ENCODE data around the gene CADM2. TPM values are rescaled to one million over a fixed set of nuclear protein-coding genes. Genes with fewer than 3 reads are reported as not detected.

Gene CADM2
- total and polyA plus RNA-seq, 2 experiments from 2014 or later, result 0.09 TPM; not detected in 1

DNA sequence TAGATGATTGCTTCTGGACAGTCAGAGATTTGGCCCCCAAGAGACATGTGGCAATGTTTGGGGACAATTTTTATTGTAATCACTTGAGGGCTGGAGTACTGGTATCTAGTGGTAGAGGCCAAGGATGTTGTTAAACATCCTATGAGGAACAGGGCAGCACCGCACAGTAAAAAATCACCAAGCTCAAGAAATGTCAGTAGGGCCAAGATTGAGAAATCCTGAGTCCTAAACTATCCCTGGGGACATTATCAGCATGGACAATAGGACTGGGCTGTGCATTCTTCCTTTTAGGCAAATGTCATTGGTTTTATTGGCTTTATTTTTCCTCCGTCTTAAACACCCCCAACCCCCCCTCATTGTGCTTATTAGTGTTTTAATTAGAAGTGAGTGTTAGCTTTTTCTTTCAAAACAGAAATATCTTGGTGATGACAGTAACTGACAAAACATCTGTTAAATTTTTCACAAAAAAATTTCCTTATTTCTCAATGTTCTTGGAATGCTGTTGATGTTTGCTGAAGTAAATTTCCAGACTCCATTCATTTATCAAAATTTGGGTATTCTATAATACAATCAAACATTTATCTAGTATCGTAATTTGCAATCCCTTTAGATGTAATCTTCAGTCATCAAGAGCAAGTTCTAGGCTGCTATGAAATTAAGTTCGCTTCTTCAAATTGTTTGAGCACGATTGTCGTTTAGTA is 1087.8 kb downstream of the CADM2 start:
- in situ Hi-C loops (cut with MboI), result no loop called here

DNA sequence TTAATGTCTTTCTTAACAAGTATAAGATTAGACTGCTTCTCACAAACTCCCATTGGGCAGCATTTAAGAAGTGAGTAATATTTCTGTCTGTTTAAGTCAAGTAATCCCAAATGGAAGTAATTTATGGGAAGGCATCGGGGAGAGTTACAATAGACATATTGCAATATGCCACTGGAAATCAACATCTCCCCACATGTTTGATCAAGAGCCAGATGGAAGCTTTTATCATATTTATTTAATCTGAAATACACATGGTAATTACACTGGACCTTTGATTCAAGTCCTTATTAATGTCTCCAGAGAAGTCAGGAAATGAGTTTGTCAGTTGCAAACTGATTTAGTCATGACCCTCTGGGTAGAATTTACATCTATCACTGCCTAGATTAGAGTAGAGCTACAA is 1088.4 kb downstream of the CADM2 start:
- 2 to 4% methylated on average over 1 of the region's 1 CpG for WGBS, 2 experiments (ENCODE audit: low coverage in 1 of 2, low lambda C conversion rate in 2 of 2, missing lambda C conversion rate in 2 of 2)
- no peaks in the 10 kb centered on the region for H3K4me1 ChIP-seq (ENCODE audit: insufficient read depth)
- no peaks in the 10 kb centered on the region for H3K27me3 ChIP-seq (replicated peaks; ENCODE audit: insufficient read depth)
- DNase-seq, result no peak
- no peaks in the 10 kb centered on the region for H3K9me2 ChIP-seq (ENCODE audit: insufficient read depth)
- H3K4me2 ChIP-seq (ENCODE audit: unreplicated experiment), result no peak overlapping the region
- in situ Hi-C loops (cut with MboI), result no loop called here
- no peak overlapping the region for H3K9ac ChIP-seq
- H3F3A ChIP-seq (ENCODE audit: insufficient read depth), result no peaks in the 10 kb centered on the region
- H4K20me1 ChIP-seq (ENCODE audit: insufficient read depth), result no peaks in the 10 kb centered on the region
- H3K79me2 ChIP-seq (ENCODE audit: insufficient read depth), result no peaks in the 10 kb centered on the region
- TF ChIP-seq EZH2 (IDR thresholded peaks at IDR 0.05; ENCODE audit: insufficient read depth, poor library complexity, severe bottlenecking) (no peak), EZH2phosphoT487 (IDR thresholded peaks at IDR 0.05; ENCODE audit: insufficient read depth, low read depth) (no peak)
- no peak overlapping the region for H2AFZ ChIP-seq
- no peaks in the 10 kb centered on the region for H3K36me3 ChIP-seq (ENCODE audit: low read depth)
- H3K4me3 ChIP-seq, result no peak overlapping the region
- no peaks in the 10 kb centered on the region for H3K9me3 ChIP-seq (ENCODE audit: low read depth)
- no peak overlapping the region for H3K27ac ChIP-seq

More for the DNA sequence above, 1087.8 kb downstream of the CADM2 start:
- Histone ChIP-seq H3K4me1 (ENCODE audit: insufficient read depth) (no peaks in the 10 kb centered on the region), H3K4me2 (ENCODE audit: unreplicated experiment) (no peak overlapping the region), H3K9me3 (ENCODE audit: low read depth) (no peaks in the 10 kb centered on the region), H3K9ac (no peak overlapping the region), H3K4me3 (no peak overlapping the region), H3K27ac (no peak overlapping the region), H4K20me1 (ENCODE audit: insufficient read depth) (no peaks in the 10 kb centered on the region), H3K36me3 (ENCODE audit: low read depth) (no peaks in the 10 kb centered on the region), H3K79me2 (ENCODE audit: insufficient read depth) (no peaks in the 10 kb centered on the region), H2AFZ (no peak overlapping the region), H3F3A (ENCODE audit: insufficient read depth) (no peaks in the 10 kb centered on the region), H3K27me3 (replicated peaks; ENCODE audit: insufficient read depth) (no peaks in the 10 kb centered on the region), H3K9me2 (ENCODE audit: insufficient read depth) (no peaks in the 10 kb centered on the region)
- 3 to 4% methylated on average over 6 of the region's 6 CpGs for WGBS, 2 experiments (ENCODE audit: low coverage in 1 of 2, low lambda C conversion rate in 2 of 2, missing lambda C conversion rate in 2 of 2)
- no peak for TF ChIP-seq EZH2phosphoT487 (IDR thresholded peaks at IDR 0.05; ENCODE audit: insufficient read depth, low read depth)
- TF ChIP-seq EZH2 (IDR thresholded peaks at IDR 0.05; ENCODE audit: insufficient read depth, poor library complexity, severe bottlenecking), result no peak
- DNase-seq, result no peak

- Histone ChIP-seq H3K9me3 (ENCODE audit: low read depth) (no peaks in the 10 kb centered on the region), H4K20me1 (ENCODE audit: insufficient read depth) (no peaks in the 10 kb centered on the region), H3K4me3 (no peak overlapping the region), H3K27me3 (replicated peaks; ENCODE audit: insufficient read depth) (no peaks in the 10 kb centered on the region), H3K27ac (no peak overlapping the region), H3K79me2 (ENCODE audit: insufficient read depth) (no peaks in the 10 kb centered on the region), H3K4me1 (ENCODE audit: insufficient read depth) (no peaks in the 10 kb centered on the region), H3K9ac (no peak overlapping the region), H3K9me2 (ENCODE audit: insufficient read depth) (no peaks in the 10 kb centered on the region), H3F3A (ENCODE audit: insufficient read depth) (no peaks in the 10 kb centered on the region), H3K36me3 (ENCODE audit: low read depth) (no peaks in the 10 kb centered on the region), H3K4me2 (ENCODE audit: unreplicated experiment) (no peak overlapping the region), H2AFZ (no peak overlapping the region)
- TF ChIP-seq EZH2phosphoT487 (IDR thresholded peaks at IDR 0.05; ENCODE audit: insufficient read depth, low read depth) (no peak), EZH2 (IDR thresholded peaks at IDR 0.05; ENCODE audit: insufficient read depth, poor library complexity, severe bottlenecking) (no peak)
- no peak for DNase-seq
- in situ Hi-C loops (cut with MboI), result no loop called here
- WGBS, 2 experiments (ENCODE audit: low coverage in 1 of 2, low lambda C conversion rate in 2 of 2, missing lambda C conversion rate in 2 of 2), result 5 to 8% methylated on average over 1 of the region's 1 CpG
These were observed 1092.3 kb downstream of the CADM2 start for GRCh38 chr3:86051058-86051457.

- H3K27me3 ChIP-seq (replicated peaks; ENCODE audit: insufficient read depth), result no peaks in the 10 kb centered on the region
- no peaks in the 10 kb centered on the region for H3K79me2 ChIP-seq (ENCODE audit: insufficient read depth)
- H3F3A ChIP-seq (ENCODE audit: insufficient read depth), result no peaks in the 10 kb centered on the region
- 22 to 26% methylated on average over 4 of the region's 4 CpGs for WGBS, 2 experiments (ENCODE audit: low coverage in 1 of 2, low lambda C conversion rate in 2 of 2, missing lambda C conversion rate in 2 of 2)
- H3K36me3 ChIP-seq (ENCODE audit: low read depth), result no peaks in the 10 kb centered on the region
- no peak overlapping the region for H2AFZ ChIP-seq
- TF ChIP-seq EZH2phosphoT487 (IDR thresholded peaks at IDR 0.05; ENCODE audit: insufficient read depth, low read depth), result no peak
- no peak for TF ChIP-seq EZH2 (IDR thresholded peaks at IDR 0.05; ENCODE audit: insufficient read depth, poor library complexity, severe bottlenecking)
- H3K27ac ChIP-seq, result no peak overlapping the region
- no peaks in the 10 kb centered on the region for H3K4me1 ChIP-seq (ENCODE audit: insufficient read depth)
- H3K4me2 ChIP-seq (ENCODE audit: unreplicated experiment), result no peak overlapping the region
- in situ Hi-C loops (cut with MboI), result no loop called here
- no peak overlapping the region for H3K4me3 ChIP-seq
- H3K9ac ChIP-seq, result no peak overlapping the region
- no peaks in the 10 kb centered on the region for H3K9me2 ChIP-seq (ENCODE audit: insufficient read depth)
- no peaks in the 10 kb centered on the region for H3K9me3 ChIP-seq (ENCODE audit: low read depth)
- DNase-seq, result no peak
- H4K20me1 ChIP-seq (ENCODE audit: insufficient read depth), result no peaks in the 10 kb centered on the region
These were observed 1097.2 kb downstream of the CADM2 start for GRCh38 chr3:86056032-86056431.
